ENCODE data around the gene TMEM50A.
"Not testable (repeated sequence)": the region's sequence is repeated elsewhere in the genome, so short reads cannot be mapped to it uniquely, and the experiment has no call there.

GRCh38 chr1:25300729-25301128 is 37.4 kb upstream of the TMEM50A start:
- TF ChIP-seq POLR2A, EP300, POLR2AphosphoS5 (IDR thresholded peaks at IDR 0.05): not testable (repeated sequence)
- TF ChIP-seq, protein P1, sequence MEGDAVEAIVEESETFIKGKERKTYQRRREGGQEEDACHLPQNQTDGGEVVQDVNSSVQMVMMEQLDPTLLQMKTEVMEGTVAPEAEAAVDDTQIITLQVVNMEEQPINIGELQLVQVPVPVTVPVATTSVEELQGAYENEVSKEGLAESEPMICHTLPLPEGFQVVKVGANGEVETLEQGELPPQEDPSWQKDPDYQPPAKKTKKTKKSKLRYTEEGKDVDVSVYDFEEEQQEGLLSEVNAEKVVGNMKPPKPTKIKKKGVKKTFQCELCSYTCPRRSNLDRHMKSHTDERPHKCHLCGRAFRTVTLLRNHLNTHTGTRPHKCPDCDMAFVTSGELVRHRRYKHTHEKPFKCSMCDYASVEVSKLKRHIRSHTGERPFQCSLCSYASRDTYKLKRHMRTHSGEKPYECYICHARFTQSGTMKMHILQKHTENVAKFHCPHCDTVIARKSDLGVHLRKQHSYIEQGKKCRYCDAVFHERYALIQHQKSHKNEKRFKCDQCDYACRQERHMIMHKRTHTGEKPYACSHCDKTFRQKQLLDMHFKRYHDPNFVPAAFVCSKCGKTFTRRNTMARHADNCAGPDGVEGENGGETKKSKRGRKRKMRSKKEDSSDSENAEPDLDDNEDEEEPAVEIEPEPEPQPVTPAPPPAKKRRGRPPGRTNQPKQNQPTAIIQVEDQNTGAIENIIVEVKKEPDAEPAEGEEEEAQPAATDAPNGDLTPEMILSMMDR (IDR thresholded peaks at IDR 0.05): not testable (repeated sequence)

Measured in sigmoid colon (tissue), 4 donors.